NCI-H187 treated with DMSO at 0.1 percent for 48 hours (cell line): ENCODE results near the gene MFAP1.
"Not testable (repeated sequence)": the region's sequence is repeated elsewhere in the genome, so short reads cannot be mapped to it uniquely, and the experiment has no call there.

Experiments used
- DNase-seq: peaks from one replicate; lab custom pipeline; 2025; lab: John Stamatoyannopoulos, UW

Gene MFAP1, protein sequence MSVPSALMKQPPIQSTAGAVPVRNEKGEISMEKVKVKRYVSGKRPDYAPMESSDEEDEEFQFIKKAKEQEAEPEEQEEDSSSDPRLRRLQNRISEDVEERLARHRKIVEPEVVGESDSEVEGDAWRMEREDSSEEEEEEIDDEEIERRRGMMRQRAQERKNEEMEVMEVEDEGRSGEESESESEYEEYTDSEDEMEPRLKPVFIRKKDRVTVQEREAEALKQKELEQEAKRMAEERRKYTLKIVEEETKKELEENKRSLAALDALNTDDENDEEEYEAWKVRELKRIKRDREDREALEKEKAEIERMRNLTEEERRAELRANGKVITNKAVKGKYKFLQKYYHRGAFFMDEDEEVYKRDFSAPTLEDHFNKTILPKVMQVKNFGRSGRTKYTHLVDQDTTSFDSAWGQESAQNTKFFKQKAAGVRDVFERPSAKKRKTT

GRCh38 chr15:43824302-43825246 is at the start of gene MFAP1:
Gene MFAP1 (minus strand): TSS chr15:43824690. CDS start chr15:43824569, 121 bp downstream.
- peak; percentile 82 for DNase-seq

DNA sequence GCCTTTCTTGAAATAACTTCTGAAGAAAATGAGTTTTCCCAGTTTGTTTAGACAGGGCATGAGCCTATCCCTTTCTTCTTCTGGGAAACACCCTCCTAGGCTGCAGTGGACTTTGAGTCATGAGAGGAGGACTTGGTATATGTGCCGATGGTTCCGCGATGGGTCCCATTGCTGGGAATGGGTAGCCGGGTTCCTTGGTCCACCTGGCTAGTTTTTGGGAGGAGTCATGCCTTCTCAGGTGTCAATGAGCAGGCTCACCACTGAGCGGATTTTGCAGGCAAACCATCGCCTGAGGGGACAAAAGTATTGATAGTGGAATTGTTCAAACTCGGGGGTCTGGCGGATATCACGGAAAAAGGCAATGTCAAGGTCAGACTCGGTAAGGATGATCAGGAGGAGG is 49.2 kb upstream of the MFAP1 start:
- no peak for DNase-seq

GRCh38 chr15:43872416-43873020 is 48.0 kb upstream of the MFAP1 start:
- no peak for DNase-seq

DNA sequence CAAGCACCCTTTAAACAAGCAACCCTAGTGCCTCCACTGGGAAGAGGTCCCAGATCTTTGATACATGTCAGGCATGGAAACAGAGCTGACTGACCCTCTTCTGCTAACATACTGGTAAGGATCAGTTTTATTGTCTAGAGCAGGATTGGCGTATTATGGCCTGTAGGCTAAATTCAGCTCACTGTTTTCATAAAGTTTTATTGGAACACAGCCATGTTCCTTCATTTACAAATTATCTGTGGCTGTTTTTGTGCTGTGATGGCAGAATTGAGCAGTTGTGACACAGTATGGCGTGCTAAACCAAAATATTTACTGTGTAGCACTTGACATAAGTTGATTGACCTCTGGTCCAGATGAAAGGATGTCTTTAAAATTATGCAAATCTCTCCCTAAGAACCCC is 47.3 kb upstream of the MFAP1 start:
- DNase-seq, result no peak

DNA sequence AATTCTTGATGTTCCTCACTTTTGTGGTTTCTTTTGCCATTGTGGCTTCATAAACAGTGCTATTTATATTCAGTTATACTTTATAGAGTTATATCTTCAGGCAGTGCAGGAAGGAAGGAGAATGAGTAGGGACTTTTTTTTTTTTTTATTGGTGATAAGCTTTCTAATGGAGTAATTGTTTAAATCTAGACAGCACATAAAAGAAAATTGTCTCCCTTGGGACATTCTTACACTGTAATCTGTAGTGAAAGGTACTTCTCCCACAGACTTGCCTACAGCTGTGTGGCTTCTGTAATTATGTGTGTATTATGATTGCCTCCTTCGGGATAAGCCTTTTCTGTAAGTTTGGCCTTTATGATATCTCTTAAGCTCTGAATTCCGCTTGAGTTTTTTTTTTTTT is 43.9 kb upstream of the MFAP1 start:
- DNase-seq, result no peak

DNA sequence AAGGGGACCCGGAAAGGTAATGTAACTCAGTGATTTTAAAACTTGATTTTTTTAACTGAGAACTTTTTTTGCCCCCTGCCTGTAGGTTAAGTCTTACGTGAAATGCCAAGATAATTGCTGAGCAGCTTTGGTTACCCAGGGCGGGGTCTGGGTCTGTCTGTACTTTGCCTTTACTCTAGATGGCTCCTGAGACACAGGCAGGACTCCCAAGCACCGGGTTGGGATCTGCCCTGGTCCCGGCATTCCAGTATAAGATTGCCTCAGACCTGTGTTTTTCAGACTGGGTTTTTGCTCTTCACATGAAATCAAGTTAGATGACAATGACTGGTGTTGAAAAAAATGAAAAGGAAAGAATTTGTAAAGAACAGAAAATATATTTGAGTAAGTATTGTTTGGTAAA is 42.6 kb upstream of the MFAP1 start:
- DNase-seq, result no peak

DNA sequence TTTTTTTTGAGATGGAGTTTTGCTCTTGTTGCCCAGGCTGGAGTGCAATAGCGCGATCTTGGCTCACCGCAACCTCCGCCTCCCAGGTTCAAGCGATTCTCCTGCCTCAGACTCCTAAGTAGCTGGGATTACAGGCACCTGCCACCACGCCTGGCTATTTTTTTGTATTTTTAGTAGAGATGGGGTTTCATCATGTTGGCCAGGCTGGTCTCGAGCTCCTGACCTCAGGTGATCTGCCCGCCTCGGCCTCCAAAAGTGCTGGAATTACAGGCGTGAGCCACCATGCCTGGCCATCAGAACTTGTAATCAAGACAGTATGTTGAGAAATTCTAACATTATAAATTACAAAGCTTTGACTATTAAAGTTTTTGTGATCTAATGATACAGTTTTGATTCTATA is 42.1 kb upstream of the MFAP1 start:
- DNase-seq, result not testable (repeated sequence)

GRCh38 chr15:43859546-43859945 is 35.1 kb upstream of the MFAP1 start:
- no peak for DNase-seq

DNA sequence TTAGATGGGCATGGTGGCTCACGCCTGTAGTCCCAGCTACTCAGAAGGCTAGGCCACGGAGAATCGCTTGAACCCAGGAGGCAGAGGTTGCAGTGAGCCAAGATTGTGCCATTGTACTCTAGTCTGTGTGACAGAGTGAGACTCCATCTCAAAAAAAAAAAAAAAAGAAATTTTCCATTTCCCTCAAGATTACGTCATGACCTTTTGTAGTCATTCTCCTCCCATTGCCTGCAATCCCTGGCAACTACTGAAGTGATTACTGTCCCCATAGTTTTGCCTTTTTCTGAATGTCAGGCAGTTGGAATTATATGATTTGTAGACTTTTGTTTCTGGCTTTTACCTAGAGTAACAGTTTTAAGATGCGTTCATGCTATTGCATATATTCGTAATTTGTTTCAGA is 30.3 kb upstream of the MFAP1 start:
- DNase-seq, result no peak

- DNase-seq, result no peak
Measured at GRCh38 chr15:43852607-43853006, 28.1 kb upstream of the MFAP1 start.

- DNase-seq, result no peak
Measured at GRCh38 chr15:43851251-43851650, 26.8 kb upstream of the MFAP1 start.

GRCh38 chr15:43845421-43845820 is 20.9 kb upstream of the MFAP1 start:
- DNase-seq, result no peak

DNA sequence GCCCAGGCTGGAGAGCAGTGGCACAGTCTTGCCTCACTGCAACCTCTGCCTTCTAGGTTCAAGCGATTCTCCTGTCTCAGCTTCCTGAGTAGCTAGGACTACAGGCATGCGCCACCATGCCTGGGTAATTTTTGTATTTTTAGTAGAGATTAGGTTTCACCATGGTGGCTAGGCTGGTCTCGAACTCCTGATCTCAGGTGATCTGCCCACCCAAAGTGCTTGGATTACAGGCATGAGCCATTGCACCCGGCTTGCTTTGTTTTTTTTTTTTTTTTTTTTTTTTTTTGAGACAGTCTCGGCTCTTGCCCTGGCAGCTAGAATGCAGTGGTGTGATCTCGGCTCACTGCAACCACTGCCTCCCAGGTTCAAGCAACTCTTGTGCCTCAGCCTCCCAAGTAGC is 8.0 kb upstream of the MFAP1 start:
- not testable (repeated sequence) for DNase-seq

DNA sequence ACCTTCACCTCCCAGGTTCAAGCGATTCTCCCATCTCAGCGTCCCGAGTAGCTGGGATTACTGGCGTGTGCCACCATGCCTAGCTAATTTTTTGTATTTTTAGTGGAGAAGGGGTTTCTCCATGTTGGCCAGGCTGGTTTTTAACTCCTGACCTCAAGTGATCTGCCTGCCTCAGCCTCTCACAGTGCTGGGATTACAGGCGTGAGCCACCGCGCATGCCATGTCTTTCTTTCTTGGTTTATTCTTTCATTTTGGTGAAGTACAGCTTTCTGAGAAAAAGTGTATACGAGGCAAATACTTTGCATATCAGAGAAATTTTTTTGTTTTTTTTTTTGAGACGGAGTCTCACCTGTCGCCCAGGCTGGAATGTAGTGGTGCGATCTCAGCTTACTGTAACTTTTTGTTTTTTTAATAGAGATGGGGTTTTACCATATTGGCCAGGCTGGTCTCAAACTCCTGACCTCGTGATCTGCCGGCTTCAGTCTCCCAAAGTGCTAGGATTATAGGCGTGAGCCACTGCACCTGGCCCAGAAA is 7.1 kb upstream of the MFAP1 start:
- not testable (repeated sequence) for DNase-seq

DNA sequence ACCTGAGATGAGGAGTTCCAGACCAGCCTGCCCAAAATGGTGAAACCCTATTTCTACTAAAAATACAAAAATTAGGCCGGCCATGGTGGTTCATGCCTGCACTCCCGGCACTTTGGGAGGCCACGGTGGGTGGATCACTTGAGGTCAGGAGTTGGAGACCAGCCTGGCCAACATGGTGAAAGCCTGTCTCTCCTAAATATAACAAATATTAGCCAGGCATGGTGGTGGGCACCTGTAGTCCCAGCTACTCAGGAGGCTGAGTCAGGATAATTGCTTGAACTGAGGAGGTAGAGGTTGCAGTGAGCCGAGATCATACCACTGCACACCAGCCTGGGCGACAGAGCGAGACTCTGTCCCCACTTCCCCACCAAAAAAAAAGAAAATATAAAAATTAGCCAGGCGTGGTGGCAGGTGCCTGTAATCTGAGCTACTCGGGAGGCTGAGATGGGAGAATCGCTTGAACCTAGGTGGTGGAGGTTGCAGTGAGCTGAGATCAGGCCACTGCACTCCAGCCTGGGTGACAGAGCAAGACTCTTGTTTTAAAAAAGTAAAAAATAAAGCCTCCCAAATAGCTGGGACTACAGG is 6.3 kb upstream of the MFAP1 start:
- DNase-seq, result not testable (repeated sequence)

GRCh38 chr15:43829951-43830540 is 5.6 kb upstream of the MFAP1 start:
- not testable (repeated sequence) for DNase-seq

DNA sequence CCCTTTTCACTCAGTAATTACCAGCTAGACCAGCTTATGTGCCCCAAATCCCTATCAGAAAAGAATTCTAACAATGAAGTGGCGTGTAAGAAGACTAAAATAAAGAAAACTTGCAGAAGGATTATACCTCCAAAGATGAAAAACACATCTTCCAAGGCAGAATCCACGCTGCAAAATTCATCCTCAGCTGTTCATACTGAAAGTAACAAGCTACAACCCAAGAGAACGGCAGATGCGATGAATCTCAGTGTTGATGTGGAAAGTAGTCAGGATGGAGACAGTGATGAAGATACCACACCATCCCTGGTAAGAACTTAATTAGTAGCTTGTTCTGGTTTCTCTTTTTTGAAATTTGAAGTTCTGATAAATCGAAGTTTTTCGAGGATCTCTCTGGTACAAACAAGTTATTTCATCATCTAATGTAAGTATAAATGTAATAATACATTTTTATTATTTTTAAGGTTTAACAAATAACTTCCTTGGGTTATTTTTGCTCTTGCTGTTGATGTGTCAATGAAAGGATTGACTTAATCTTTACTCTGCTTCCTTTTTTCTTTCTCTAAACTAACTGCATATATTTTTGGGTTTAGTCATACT is 3.7 kb upstream of the MFAP1 start:
- DNase-seq, result no peak

- DNase-seq, result no peak
Measured at GRCh38 chr15:43826508-43827341, 2.2 kb upstream of the MFAP1 start, which contains the start of gene WDR76. Gene WDR76 (plus strand): TSS chr15:43827002. CDS start chr15:43827033, 31 bp downstream.

GRCh38 chr15:43826029-43826507 is 1.6 kb upstream of the MFAP1 start:
- no peak for DNase-seq

DNA sequence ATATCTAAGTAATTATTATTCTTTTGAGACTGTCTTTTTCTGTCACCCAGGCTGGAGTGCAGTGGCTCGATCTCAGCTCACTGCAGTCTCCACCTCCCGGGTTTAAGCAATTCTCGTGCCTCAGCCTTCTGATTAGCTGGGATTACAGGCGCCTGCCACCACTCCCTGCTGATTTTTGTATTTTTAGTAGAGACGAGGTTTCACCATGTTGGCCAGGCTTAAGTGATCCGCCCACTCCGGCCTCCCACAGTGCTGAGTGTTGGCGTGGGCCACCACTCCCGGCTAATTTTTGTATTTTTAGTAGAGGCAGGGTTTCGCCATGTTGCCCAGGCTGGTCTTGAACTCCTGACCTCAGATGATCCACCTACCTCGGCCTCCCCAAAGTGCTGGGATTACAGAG is 815 bp upstream of the MFAP1 start:
- not testable (repeated sequence) for DNase-seq
